Activated CD8-positive, alpha-beta memory T cell treated with anti-CD3 and anti-CD28 coated beads, Interleukin-2, amount 50 U/mL, for 24 hours (primary cell): ENCODE results near the gene CCDC34.

ENCODE experiments used
- DNase-seq: peaks from one replicate; pipeline ENCODE4 v3.0.0-alpha.2; 2020; ENCODE audit errors: extremely low read depth

The CCDC34 gene

GRCh38 chr11:27290261-27291050, 72.6 kb downstream of the CCDC34 start:
- no peak for DNase-seq
